Astrocyte (in vitro differentiated cells and primary cell): Measurements from ENCODE around the gene PARP8. TPM values are rescaled to one million over a fixed set of nuclear protein-coding genes. Genes with fewer than 3 reads are reported as not detected.

Source experiments
- DNase-seq: peaks from one replicate; pipeline ENCODE4 v3.0.0-alpha.2; 2010; ENCODE audit warnings: low read depth
- FAIRE-seq: peaks from 2 replicates; lab custom pipeline; 2011; peaks lifted over from hg19 to GRCh38; lab: Jason Lieb, UNC
- H2AFZ ChIP-seq: 2 replicates; pipeline ENCODE4 v1.6.0; 2012; ENCODE audit warnings: low read depth, low read length, inconsistent platforms
- H3K27ac ChIP-seq: 2 replicates; pipeline ENCODE4 v1.5.1; 2011; ENCODE audit warnings: low read depth, low read length, inconsistent platforms
- H3K27me3 ChIP-seq: 2 replicates; pipeline ENCODE4 v1.6.0; 2011; ENCODE audit warnings: low read length, inconsistent platforms; ENCODE audit not compliant: insufficient read depth
- H3K36me3 ChIP-seq: 2 replicates; pipeline ENCODE4 v1.5.1; 2011; ENCODE audit warnings: low read length, inconsistent platforms; ENCODE audit not compliant: insufficient read depth
- H3K4me1 ChIP-seq: 2 replicates; pipeline ENCODE4 v1.5.1; 2011; ENCODE audit warnings: low read length, inconsistent platforms; ENCODE audit not compliant: insufficient read depth
- H3K4me2 ChIP-seq: 2 replicates; pipeline ENCODE4 v1.6.0; 2012; ENCODE audit warnings: low read length, inconsistent platforms
- H3K4me3 ChIP-seq: 2 replicates; pipeline ENCODE4 v1.5.1; 2011; ENCODE audit warnings: low read depth, mild to moderate bottlenecking, low read length, inconsistent platforms; ENCODE audit not compliant: insufficient read depth
- H3K79me2 ChIP-seq: 2 replicates; pipeline ENCODE4 v1.6.0; 2012; ENCODE audit warnings: mild to moderate bottlenecking, low read length, inconsistent platforms; ENCODE audit not compliant: insufficient read depth
- H3K9ac ChIP-seq: 2 replicates; pipeline ENCODE4 v1.6.0; 2012; ENCODE audit warnings: mild to moderate bottlenecking, low read length, inconsistent platforms
- H3K9me3 ChIP-seq: 2 replicates; pipeline ENCODE4 v1.5.1; 2012; ENCODE audit warnings: low read depth, mild to moderate bottlenecking, low read length, inconsistent platforms; ENCODE audit not compliant: insufficient read depth
- H4K20me1 ChIP-seq: 2 replicates; pipeline ENCODE4 v1.6.0; 2012; ENCODE audit warnings: low read length, inconsistent platforms; ENCODE audit not compliant: insufficient read depth
- H3K27ac Mint-ChIP-seq: one replicate; pipeline ENCODE4 v1.8.0; 2021; ENCODE audit warnings: mild to moderate bottlenecking, mixed read lengths; ENCODE audit not compliant: unreplicated experiment
- H3K27me3 Mint-ChIP-seq: one replicate; pipeline ENCODE4 v1.8.0; 2021; ENCODE audit warnings: low read depth, mixed read lengths; ENCODE audit not compliant: unreplicated experiment
- H3K36me3 Mint-ChIP-seq: one replicate; pipeline ENCODE4 v1.8.0; 2021; ENCODE audit warnings: low read depth, mixed read lengths; ENCODE audit not compliant: unreplicated experiment
- H3K4me1 Mint-ChIP-seq: one replicate; pipeline ENCODE4 v1.8.0; 2021; ENCODE audit warnings: low read depth, mixed read lengths; ENCODE audit not compliant: unreplicated experiment
- H3K4me3 Mint-ChIP-seq: one replicate; pipeline ENCODE4 v1.8.0; 2021; ENCODE audit warnings: mild to moderate bottlenecking, moderate library complexity, mixed read lengths; ENCODE audit not compliant: unreplicated experiment
- H3K9me3 Mint-ChIP-seq: one replicate; pipeline ENCODE4 v1.8.0; 2021; ENCODE audit warnings: mild to moderate bottlenecking, mixed read lengths; ENCODE audit not compliant: unreplicated experiment
- CTCF ChIP-seq: IDR thresholded peaks from 2 replicates; pipeline ENCODE4 v1.5.1; 2011; ENCODE audit warnings: low read depth, mild to moderate bottlenecking, inconsistent platforms, low read length, moderate library complexity; ENCODE audit not compliant: insufficient read depth
- EZH2 ChIP-seq: IDR thresholded peaks from 2 replicates; pipeline ENCODE4 v1.6.1; 2012; ENCODE audit warnings: mild to moderate bottlenecking, low read length, inconsistent platforms; ENCODE audit not compliant: insufficient read depth
- total RNA-seq: library from RNA; stranded (reverse); gene quantifications from 2 replicates; pipeline ENCODE4 v1.2.1, GENCODE V29; 2021

PARP8 gene
- total RNA-seq, 1 donor from 2014 or later = 36.1 TPM

- no peak overlapping the region for H3K9ac ChIP-seq
- no peaks in the 10 kb centered on the region for H3K27me3 ChIP-seq
- FAIRE-seq (no peak), DNase-seq (no peak)
- Mint-ChIP-seq H3K27me3 (no peaks in the 10 kb centered on the region), H3K4me1 (peaks cover 19% of the 10 kb centered on the region), H3K4me3 (no peak overlapping the region), H3K9me3 (peaks cover 2% of the 10 kb centered on the region), H3K27ac (no peak overlapping the region), H3K36me3 (no peaks in the 10 kb centered on the region)
- H4K20me1 ChIP-seq = no peaks in the 10 kb centered on the region
- no peaks in the 10 kb centered on the region for H3K9me3 ChIP-seq
- no peaks in the 10 kb centered on the region for H3K79me2 ChIP-seq
- no peaks in the 10 kb centered on the region for H3K36me3 ChIP-seq
- no peak overlapping the region for H2AFZ ChIP-seq
- no peak overlapping the region for H3K4me2 ChIP-seq
- H3K4me3 ChIP-seq = no peak overlapping the region
- TF ChIP-seq CTCF (no peak), EZH2 (no peak)
- no peak overlapping the region for H3K27ac ChIP-seq
- H3K4me1 ChIP-seq = no peaks in the 10 kb centered on the region
Observed at GRCh38 chr5:50715001-50715400, 48.6 kb downstream of the PARP8 start.

GRCh38 chr5:50716134-50716533 is 49.7 kb downstream of the PARP8 start:
- Mint-ChIP-seq H3K4me3 (no peak overlapping the region), H3K27ac (no peak overlapping the region), H3K4me1 (peaks cover 13% of the 10 kb centered on the region), H3K27me3 (no peaks in the 10 kb centered on the region), H3K9me3 (peaks cover 2% of the 10 kb centered on the region), H3K36me3 (no peaks in the 10 kb centered on the region)
- Histone ChIP-seq H3K27ac (no peak overlapping the region), H3K4me3 (no peak overlapping the region), H3K9ac (no peak overlapping the region), H3K79me2 (no peaks in the 10 kb centered on the region), H3K4me1 (no peaks in the 10 kb centered on the region), H3K9me3 (no peaks in the 10 kb centered on the region), H2AFZ (no peak overlapping the region), H4K20me1 (no peaks in the 10 kb centered on the region), H3K36me3 (no peaks in the 10 kb centered on the region), H3K27me3 (no peaks in the 10 kb centered on the region), H3K4me2 (no peak overlapping the region)
- DNase-seq = no peak
- TF ChIP-seq CTCF (no peak), EZH2 (no peak)
- no peak for FAIRE-seq

- no peaks in the 10 kb centered on the region for H3K36me3 Mint-ChIP-seq
- Histone ChIP-seq H3K9ac (no peak overlapping the region), H3K4me2 (no peak overlapping the region), H3K27me3 (no peaks in the 10 kb centered on the region), H4K20me1 (peaks cover 4% of the 10 kb centered on the region), H3K79me2 (no peaks in the 10 kb centered on the region), H3K36me3 (no peaks in the 10 kb centered on the region), H3K4me1 (no peaks in the 10 kb centered on the region), H3K27ac (no peak overlapping the region), H3K9me3 (no peaks in the 10 kb centered on the region), H3K4me3 (no peak overlapping the region), H2AFZ (no peak overlapping the region)
- DNase-seq (no peak), FAIRE-seq (no peak)
- H3K9me3 Mint-ChIP-seq = peaks cover 2% of the 10 kb centered on the region
- TF ChIP-seq CTCF (no peak), EZH2 (no peak)
- H3K4me1 Mint-ChIP-seq = peaks cover 3% of the 10 kb centered on the region
- H3K27me3 Mint-ChIP-seq = no peaks in the 10 kb centered on the region
- no peak overlapping the region for H3K4me3 Mint-ChIP-seq
- H3K27ac Mint-ChIP-seq = no peak overlapping the region
Observed at GRCh38 chr5:50717651-50718050, 51.2 kb downstream of the PARP8 start.
